ENCODE results near the gene PPEF1.

The PPEF1 gene

GRCh38 chrX:18707426-18708049, at the start of gene PPEF1:
TSS of gene PPEF1 (plus strand) at chrX:18707645. CDS start at chrX:18707781, 136 bp downstream.
- in situ Hi-C loops (cut with HindIII; ENCODE audit: low sequenced_read_pairs), result no loop called here

- in situ Hi-C loops (cut with HindIII; ENCODE audit: low sequenced_read_pairs), result no loop called here
These were observed 46.2 kb upstream of the PPEF1 start for GRCh38 chrX:18661273-18661672.

- in situ Hi-C loops (cut with HindIII; ENCODE audit: low sequenced_read_pairs), result no loop called here
These were observed 42.5 kb upstream of the PPEF1 start for GRCh38 chrX:18664947-18665346.

- in situ Hi-C loops (cut with HindIII; ENCODE audit: low sequenced_read_pairs), result no loop called here
These were observed 40.8 kb upstream of the PPEF1 start for GRCh38 chrX:18666614-18667013.

- in situ Hi-C loops (cut with HindIII; ENCODE audit: low sequenced_read_pairs), result no loop called here
These were observed 39.2 kb upstream of the PPEF1 start for GRCh38 chrX:18668071-18668835.

- in situ Hi-C loops (cut with HindIII; ENCODE audit: low sequenced_read_pairs), result no loop called here
These were observed 35.4 kb upstream of the PPEF1 start, which contains the start of gene RS1 for GRCh38 chrX:18672008-18672407. TSS of gene RS1 (minus strand) at chrX:18672108. CDS start at chrX:18672068, 40 bp downstream.

GRCh38 chrX:18674417-18674787, 33.0 kb upstream of the PPEF1 start:
- in situ Hi-C loops (cut with HindIII; ENCODE audit: low sequenced_read_pairs), result no loop called here

GRCh38 chrX:18674788-18675735, 32.4 kb upstream of the PPEF1 start:
- in situ Hi-C loops (cut with HindIII; ENCODE audit: low sequenced_read_pairs), result no loop called here

GRCh38 chrX:18676050-18676449, 31.4 kb upstream of the PPEF1 start:
- in situ Hi-C loops (cut with HindIII; ENCODE audit: low sequenced_read_pairs), result no loop called here

GRCh38 chrX:18676470-18676869, 31.0 kb upstream of the PPEF1 start:
- in situ Hi-C loops (cut with HindIII; ENCODE audit: low sequenced_read_pairs), result no loop called here

- in situ Hi-C loops (cut with HindIII; ENCODE audit: low sequenced_read_pairs), result no loop called here
These were observed 30.1 kb upstream of the PPEF1 start for GRCh38 chrX:18677161-18677869.

- in situ Hi-C loops (cut with HindIII; ENCODE audit: low sequenced_read_pairs), result no loop called here
These were observed 25.4 kb upstream of the PPEF1 start for GRCh38 chrX:18681996-18682395.

GRCh38 chrX:18682979-18683387, 24.5 kb upstream of the PPEF1 start:
- in situ Hi-C loops (cut with HindIII; ENCODE audit: low sequenced_read_pairs), result no loop called here

- in situ Hi-C loops (cut with HindIII; ENCODE audit: low sequenced_read_pairs), result no loop called here
These were observed 19.5 kb upstream of the PPEF1 start for GRCh38 chrX:18687856-18688495.

GRCh38 chrX:18691431-18691830, 16.0 kb upstream of the PPEF1 start:
- in situ Hi-C loops (cut with HindIII; ENCODE audit: low sequenced_read_pairs), result no loop called here

- in situ Hi-C loops (cut with HindIII; ENCODE audit: low sequenced_read_pairs), result no loop called here
These were observed 14.9 kb upstream of the PPEF1 start for GRCh38 chrX:18692541-18692940.

GRCh38 chrX:18696653-18697052, 10.8 kb upstream of the PPEF1 start:
- in situ Hi-C loops (cut with HindIII; ENCODE audit: low sequenced_read_pairs), result no loop called here

- in situ Hi-C loops (cut with HindIII; ENCODE audit: low sequenced_read_pairs), result no loop called here
These were observed 8.5 kb upstream of the PPEF1 start for GRCh38 chrX:18698737-18699650.

Data from endothelial cell of hepatic sinusoid (primary cell).